NCI-H345 treated with DMSO at 0.1 percent for 48 hours (cell line): ENCODE measurements around the gene VGLL3.

Source experiments
- DNase-seq: peaks from one replicate; lab custom pipeline; 2025; ENCODE audit not compliant: unreplicated experiment; lab: John Stamatoyannopoulos, UW

The VGLL3 gene

DNA sequence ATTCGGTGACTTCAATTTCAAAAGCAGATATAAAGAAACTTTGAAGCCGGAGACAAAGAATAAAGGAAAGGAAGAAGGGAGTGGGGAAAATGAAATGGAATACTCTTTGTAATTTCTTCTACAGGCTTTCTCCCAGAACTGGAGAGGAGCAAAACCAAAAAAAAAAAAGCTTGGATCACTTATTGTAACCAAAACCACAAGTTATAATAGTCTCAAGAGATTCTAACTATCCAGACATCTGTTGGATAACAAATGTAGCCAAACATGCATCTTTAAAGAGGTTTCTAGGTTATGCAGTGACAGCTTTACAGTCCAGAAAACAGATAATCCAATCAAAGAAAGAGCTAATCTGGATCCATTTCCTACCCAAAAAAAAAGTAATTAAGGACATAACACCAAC is 36.2 kb downstream of the VGLL3 start:
- DNase-seq = no peak

DNA sequence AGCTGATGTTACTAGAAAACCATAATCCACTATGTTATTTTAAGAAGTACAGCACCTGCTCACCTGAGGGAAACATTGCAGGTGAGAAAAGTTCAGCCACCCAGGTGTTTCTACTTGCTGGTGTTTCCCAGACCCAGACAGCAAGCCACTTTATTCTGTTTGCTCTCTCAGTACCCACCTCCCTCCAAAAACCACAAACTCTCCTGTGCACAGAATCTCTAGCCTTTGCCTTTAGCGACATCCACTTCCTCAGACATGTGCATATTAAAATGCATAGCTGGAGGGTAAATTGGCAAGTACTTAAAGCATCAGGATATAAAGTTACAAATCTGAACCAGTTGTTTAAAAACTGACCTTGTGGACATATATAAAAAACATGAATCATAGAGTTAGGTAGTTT is 36.7 kb downstream of the VGLL3 start:
- DNase-seq = no peak

DNA sequence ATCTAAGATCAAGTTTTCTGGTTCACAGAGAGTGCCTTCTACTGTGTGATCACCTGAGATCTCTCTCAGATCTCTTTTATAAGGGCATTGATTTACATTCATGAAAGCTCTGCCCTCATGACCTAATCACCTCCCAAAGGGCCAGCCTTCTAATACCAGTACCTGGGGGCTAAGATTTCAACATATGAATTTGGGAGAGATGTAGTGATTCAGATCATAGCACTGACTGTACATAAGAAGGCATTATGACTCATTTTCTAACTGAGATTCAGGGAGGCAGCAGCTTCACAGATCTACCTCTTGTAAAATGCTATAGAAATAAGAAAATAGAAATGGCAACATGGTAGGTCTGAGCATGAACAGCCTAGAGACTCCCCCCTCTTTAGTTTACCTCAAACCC is 39.6 kb downstream of the VGLL3 start:
- DNase-seq = no peak

DNA sequence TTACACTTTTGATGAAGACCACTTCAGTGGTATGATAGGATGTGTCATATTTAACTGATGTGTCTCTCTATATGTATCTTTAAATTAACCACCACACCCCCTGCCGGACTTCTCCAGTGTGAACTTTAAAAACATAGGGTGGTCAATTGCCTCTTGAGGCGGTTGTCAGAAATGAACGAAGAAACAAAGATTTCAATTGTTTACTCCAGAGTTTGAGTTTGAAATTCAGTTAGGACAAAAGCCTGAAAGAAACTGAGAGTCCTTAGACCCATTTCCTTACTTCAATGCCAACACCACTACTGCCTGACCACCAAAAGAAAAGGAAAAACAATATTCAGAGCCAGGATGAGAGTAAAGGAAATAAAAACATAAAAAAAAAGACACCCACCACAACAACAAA is 40.2 kb downstream of the VGLL3 start:
- DNase-seq = no peak

DNA sequence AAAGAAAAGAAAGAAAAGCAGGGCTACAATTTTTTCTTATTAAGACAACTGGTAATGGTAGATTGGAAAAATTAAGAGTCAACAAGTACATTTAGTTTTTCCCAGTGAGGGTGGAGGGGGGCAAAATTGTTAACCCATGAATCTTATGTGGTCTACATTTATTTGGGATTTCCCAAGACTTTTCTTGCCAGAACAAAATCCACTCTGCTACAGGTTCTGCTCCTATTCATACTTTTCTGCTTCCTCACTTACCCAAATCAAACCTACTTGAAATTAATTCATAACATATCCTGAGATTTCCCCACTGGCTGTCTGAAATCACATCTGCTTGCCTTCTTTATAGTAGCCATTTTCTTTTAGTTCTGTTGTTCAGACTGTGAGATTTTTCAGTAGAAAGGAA is 41.1 kb downstream of the VGLL3 start:
- DNase-seq = no peak

DNA sequence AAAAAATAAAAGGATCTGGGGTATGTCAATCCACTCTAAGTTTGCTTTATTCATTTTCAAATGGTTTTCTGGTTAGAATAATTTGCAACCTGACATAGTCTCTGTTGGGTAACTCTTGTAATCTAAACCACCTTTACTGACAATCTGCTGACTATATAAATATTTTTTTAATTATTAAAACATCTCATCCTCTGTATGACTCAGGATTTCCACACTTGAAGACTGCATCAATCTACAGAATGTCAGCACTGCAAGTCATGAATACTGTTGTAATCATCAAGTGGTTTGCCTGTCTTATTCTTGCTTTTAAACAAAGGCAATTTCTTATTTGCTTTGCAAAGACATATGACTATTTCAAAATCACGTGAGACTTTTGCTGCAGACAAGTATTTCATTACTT is 42.1 kb downstream of the VGLL3 start:
- no peak for DNase-seq

DNA sequence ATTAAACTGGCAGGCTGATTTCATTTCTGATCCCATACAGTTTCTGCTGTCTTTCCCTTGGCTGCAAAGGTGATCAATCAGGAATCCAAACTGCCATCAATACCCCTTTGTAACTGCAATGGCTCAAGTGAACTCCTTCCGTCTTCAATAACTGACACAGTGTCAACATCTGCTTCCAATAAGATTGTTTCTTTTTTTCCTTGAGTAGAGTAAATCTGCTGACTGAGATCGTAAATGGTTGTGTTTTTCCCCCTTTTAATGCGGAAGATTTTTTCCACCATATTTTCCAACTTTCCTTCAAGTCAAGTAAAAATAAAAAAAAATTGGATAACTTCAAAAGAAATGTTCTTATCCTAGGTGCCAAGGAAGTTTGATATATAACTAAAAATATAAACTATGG is 48.7 kb downstream of the VGLL3 start:
- no peak for DNase-seq

DNA sequence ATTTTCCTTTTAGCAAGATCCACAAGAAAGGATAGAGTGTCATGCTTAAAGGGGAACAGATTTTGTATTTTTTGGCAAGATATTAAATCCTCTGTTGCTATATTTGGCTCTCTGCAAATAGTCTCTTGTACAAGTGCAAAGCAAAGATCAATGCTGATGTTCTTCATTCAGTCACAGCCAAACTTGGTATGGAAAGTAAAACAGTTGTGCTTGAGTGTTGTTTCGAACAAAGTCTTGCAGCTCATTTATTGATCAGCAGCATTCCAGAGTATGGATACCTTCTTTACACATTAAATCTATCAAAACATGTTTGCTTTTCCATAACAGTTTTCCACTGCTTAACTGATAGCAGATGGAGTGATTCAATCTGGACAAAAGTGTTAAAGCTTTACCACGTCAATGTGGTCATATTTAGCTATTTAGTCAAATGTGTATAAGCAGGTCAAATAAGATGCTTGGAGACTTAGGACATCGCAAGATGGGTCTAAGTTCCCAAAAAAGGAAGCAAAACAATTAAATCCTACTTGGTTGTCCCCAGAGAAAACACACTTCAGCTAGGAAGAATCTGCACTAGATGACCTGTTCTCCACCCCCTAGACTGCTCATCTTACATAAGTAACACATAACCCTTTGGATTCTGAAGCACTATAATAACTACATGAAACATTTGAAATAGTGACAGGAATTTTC is 52.4 kb downstream of the VGLL3 start:
- DNase-seq = no peak

DNA sequence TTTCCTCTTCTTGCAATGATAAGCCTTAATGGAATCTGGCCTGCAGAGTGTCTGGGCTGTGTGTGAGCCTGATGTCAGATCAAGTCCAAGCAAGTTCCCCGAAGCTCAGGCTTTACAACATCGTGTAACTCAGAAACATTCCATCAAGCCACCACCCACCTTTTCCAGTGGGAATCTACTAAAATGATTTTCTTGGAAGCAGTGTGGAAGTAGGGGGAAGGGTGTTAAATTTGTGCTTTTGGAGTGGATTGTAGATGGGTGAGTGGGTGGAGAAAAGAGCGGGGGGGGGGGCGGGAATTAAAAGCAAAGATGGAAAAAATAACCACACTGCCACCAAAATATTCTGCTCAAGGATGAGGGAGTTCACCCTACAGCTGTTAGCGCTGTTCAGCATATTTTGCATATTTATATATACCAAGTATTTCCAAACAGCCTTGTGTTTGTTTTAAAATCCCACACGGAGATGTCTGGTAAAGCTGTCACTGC is 53.6 kb downstream of the VGLL3 start:
- no peak for DNase-seq

DNA sequence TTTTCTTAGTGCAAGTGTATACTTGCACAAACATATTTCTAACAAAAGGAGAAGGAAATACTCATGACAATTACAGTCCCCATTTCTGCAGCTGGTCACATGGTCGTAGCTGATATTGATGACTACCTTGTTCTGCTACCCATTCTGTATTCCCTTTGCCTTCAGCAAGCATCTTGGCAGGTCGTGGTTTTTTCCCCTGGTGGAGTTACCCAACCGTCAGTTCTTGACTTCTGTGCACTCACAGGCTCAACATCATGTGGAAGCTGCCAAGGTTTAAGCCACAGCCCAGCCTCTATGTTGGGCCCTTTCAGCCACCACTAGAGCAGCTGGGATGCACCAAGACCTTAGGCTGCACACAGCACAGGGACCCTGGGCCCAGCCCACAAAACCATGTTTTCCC is 56.1 kb downstream of the VGLL3 start:
- DNase-seq = no peak

DNA sequence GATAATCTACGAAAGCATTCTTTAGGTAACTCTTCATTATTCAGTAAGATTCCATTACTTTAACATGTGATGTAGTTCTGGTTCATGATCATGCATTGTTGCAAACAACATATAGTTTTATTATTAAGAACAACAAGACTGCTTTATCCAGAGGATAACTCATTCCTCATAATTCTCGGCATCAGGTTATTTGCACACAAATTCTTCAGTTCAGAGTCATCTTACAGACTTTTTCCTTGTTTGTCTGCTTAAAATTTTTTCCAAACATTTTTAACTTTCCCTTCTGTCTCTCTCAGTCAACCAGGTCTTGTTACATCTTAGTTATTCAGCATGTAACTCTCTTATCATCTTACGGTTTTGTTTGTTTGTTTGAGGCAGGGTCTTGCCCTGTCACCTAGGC is 60.1 kb downstream of the VGLL3 start:
- DNase-seq = no peak

DNA sequence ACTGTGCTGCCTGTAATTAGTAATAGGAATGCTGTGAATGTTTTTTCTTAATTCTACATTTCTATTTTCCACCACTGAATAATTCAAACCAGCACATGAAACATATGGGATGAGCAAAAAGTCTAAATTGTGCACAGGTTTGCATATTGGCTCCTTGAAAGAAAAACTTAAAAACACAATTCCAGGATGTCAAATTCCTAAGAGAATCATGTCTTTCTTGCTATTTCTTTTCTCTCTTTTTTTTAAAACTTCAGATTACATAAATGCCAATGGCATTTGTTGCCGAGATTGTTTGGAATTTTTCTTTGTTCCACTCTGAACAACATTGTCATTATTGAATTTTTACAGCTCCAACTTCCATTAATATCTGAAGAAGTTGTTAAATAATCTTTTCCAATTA is 60.8 kb downstream of the VGLL3 start:
- DNase-seq = no peak

DNA sequence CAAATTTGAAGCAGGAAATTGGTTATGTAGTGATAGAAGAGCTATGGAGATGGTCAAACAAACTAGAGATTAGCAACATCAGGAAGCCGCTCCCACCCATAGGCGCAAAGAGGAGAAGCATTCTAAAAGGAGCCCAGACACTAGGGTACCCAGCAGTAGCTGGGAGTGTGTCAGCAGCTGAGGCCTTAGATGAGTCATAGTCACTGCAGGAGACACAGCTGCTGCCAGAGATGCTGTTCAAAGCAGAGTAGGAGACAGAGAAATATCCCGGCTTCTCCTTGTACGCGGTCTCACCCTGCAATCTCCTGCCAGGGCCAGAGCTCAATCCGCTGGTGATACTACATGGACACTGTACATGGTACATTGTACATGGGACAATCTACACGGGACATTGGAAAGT is 61.9 kb downstream of the VGLL3 start:
- DNase-seq = no peak

DNA sequence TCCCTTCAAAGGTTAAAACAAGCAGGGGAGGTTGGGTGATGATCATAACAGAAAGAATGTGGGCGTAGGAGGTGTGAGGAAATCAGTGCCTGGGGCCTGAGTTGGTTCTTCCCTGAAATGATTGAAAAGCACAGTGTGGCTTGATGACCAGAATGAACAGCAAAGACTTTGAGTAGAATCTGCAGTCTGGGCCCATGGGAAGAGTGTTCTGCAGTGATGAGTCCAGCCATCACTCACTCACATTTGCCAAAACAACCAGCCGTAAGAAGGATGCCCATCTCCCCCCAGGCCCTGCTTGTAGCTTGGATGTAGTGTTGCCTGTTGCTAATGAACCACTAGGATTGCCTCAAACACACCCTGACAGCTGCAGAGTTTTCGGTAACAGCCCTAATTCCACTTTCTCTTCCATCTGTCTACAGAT is 67.9 kb downstream of the VGLL3 start:
- no peak for DNase-seq

DNA sequence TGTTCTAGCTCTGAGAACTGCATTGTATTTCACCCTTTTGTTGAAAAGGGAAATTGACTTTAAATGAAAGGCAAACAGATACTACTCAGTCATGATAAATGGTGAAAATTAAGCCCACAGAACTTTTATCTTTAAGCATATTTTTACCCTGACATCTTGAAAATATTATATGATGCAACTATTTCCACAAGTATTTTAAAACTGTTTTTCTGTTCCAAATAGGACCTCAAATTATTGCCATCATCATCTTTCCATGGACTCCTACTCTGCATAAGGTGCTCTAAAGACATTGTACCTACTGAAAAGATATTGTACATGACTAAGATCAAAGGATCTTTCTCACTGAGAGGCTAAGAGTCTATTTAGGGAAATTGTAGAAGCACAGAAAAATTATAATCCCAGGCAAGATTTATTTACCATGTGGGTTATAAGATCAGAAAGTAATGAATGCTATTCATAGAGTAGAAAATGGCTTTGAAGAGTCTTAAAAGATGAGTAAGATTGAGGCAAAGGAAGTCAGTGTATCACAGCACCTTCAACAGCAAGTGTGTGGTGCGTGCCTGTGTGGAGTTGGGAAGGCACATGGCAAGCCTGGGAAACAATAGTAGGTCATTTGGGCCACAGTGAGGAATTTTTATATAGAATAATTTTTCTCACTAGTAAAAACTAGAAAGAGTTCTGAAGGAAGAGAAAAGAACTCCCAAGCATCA is 68.8 kb downstream of the VGLL3 start:
- no peak for DNase-seq

DNA sequence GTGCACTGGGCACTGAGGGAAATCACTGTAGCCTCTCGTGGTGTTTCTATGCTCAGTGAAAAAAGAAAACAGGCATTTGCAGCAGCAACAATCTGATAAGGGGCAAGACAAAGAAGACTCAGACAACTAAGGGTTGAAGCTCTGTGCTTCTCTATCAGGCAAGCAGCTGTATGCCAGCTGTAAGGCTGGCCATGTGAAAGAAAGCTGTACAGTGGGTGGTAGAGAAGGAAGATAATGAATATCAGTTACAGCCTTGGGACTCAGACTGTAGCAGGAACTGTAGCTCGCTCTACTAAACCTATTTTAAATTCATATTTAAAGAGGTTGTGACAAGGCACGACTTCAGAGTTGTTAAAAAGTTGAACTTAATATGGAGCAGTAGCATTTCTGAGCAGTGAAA is 76.3 kb downstream of the VGLL3 start:
- DNase-seq = no peak

DNA sequence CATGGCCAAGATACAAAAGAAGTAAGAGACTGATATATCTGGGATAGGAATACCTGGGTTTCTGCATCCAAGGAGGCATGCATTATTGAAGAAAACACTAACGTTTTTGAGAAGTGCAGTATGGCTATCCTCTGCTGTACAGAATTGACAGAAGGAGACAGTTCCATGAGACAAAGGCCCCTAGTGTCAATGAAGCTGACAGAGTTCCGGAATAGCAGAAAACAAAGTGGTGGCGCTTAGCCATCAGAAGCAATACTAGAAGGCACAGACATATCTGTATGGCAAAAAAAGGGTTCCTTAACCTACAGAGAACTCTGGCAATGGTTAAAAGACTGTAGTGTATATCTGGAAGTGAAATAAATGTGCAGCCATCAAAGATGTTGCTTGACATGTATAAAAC is 77.8 kb downstream of the VGLL3 start:
- no peak for DNase-seq

DNA sequence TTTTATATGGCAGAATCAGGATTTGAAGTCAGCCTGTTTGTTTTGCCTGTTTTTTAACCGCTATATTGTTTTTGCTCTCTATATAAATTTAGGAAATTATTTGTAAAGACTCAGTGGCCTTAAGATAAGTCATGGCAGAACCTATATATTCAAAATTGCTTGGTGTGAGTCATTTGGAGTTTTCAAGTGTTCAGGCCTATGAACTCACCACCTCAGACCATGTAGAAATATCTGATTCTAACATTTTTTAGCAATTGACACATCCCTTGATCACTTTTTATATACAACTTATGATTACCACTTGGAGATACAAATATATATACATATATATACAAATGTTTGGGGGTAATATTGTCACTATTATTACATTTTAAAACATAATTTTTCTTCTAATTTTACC is 95.7 kb downstream of the VGLL3 start:
- DNase-seq = no peak

DNA sequence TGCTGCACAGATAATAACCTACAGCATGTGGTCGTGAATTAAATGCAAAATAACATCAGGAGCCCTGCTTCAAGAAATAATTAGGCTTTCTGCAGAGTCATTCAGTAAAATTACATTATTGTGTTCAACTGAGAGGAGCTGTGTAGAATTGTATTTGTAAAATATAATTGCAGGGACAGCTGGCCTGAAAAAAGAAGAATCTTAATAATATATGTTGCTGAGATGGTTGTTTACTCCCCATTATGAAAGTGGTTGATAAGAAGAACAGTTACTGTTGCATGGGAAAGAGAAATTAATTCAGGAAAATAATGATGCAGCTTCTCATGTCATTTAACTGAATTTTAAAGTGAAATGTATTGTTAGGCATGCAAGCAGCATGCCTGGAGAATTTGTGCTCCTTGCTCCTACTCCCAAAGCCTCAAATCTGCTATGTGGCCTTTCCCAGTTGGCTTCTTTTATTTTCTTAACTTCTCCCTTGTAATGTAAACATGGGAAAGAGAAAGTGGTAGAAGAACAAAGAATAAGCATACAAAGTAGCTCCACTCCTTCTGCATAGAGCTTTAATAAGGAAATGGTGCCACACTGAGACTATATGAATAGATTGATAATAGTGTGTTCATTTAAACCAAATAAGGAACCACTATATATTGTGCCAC is 100.1 kb downstream of the VGLL3 start:
- DNase-seq = no peak
